Activated gamma-delta T cell (primary cell): ENCODE measurements around the gene UNC5C.
"Not testable (repeated sequence)": the region's sequence is repeated elsewhere in the genome, so short reads cannot be mapped to it uniquely, and the experiment has no call there.

Source experiments
- DNase-seq: peaks from one replicate; lab custom pipeline; 2025; lab: John Stamatoyannopoulos, UW

Gene UNC5C

DNA sequence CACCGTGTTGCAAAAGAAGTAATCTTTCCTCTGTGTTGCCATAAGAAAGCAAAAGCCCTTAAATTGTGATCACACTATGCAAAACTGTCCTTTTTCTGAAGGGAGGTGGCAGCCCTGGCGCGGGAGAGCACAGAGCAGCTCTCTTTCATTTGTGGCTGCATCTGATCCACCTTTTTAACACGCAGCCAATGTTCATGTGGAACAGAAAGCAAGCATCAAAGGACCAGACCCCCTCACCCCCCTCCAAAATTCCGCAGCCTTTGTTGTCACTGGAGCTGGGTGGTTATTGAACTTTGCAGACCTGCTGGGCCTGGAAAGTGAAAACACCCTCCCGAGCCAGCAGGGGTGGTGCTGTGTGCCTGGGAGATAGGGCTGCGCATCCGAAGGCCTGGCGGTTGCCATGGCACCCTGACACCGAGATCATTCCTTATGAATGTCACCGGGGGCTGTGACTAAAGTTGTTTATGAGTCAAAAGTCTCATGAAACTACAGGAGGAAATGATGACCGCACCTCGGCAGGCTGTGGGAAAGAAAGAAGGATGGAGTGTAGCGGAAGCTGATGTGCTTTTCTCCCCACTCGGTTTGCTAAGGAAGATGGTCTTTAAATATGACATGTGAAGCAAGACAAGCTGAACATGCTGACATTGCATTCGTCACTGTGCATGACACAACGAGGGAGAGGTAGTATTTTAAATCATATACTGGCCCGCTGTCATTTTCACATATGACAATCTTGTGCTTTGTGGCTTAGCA, 367.4 kb downstream of the UNC5C start:
- no peak for DNase-seq

- no peak for DNase-seq
These were observed 368.1 kb downstream of the UNC5C start for GRCh38 chr4:95180531-95181242.

DNA sequence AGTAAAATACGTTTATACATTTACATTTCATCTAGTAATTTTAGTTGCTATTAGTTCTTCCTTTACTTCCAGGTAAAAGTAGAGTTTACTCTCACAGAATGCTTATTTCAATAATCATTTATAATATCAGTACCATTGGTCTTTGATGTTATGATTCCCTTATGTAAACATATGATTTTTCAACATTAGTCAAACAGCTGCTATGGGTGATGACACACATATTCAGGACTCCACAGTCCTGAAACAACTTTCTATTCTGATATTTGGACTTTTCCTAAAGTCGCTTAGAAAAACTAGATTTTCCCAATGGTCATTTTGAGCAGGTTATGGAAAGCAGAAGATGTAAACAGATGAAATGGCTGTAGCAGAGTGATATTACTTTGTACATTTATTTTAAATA, 369.8 kb downstream of the UNC5C start:
- no peak for DNase-seq

DNA sequence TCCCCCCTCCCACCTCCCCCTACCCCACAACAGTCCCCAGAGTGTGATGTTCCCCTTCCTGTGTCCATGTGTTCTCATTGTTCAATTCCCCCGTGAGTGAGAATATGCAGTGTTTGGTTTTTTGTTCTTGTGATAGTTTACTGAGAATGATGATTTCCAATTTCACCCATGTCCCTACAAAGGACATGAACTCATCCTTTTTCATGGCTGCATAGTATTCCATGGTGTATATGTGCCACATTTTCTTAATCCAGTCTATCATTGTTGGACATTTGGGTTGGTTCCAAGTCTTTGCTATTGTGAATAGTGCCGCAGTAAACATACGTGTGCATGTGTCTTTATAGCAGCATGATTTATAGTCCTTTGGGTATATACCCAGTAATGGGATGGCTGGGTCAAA, 377.4 kb downstream of the UNC5C start:
- DNase-seq: not testable (repeated sequence)

GRCh38 chr4:95170176-95170575, 378.6 kb downstream of the UNC5C start:
- DNase-seq: no peak

DNA sequence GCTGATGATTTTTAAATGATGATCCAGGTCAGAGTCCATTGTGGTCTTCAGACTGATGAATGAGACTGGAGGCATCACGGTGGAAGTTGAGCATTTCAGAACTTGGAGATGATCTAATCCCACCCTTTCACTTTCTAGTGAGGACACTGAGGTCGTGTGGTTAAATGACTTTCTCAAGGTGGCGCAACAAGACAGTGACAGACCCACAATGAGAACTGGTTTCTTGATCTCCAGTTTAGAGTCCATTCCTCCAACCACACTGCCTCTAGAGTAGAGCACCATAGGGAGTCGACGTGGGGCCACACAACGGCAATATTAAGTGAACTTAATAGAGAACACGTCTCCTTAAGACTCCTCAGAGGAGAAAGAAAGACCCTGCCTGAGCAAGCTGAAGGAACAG, 381.0 kb downstream of the UNC5C start:
- no peak for DNase-seq

- no peak for DNase-seq
These were observed 382.7 kb downstream of the UNC5C start for GRCh38 chr4:95165926-95166524.

DNA sequence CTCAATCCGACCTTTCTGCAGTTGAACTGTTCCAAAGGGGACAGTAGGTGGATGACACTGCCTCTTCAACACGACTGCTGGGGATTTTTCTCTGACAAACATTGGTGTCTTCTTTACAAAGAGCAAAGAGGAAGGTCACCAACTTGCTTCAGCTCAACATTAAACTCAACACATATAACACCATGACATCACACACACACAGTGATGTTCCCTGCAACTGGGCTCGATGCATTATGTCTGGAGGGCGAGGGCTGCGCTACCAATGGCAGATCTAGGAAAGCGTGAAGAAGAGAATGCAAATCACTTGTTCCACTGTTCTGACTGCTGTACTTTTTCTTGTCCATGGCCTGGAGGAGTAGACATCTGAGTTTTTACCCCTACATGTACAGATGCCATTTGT, 385.9 kb downstream of the UNC5C start:
- no peak for DNase-seq

DNA sequence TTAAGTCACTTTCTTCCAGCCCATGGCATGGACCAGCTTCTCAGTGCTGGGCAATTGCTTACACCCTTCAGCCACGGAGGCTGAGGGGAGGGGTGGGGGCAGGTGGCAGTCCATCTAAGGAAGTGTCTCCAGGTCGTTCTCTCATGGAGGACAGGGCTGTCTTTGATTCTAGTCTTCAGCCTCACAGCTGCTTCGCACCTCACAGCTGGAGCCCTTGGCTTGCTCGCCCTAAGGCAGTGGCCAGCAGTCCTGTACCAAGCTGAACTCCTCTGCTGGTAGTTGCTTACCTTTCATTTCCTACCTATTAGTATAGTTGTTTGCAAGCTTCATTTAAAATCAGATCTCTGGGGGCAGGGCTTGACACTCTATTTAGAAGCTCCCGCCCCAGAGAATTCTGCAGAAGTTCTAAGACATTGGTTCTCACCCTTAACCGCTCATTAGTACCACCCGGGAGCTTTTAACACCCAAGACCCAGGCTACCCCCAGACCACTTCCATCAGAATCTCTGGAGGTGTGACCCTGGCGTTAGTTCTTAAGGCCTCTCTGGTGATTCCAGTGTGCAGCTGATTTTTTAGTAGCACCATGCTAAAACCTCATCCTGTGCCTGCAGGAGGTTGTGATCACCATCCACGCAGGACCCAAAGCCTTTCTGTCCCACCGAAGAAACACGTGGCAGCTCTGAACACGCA, 386.8 kb downstream of the UNC5C start:
- no peak for DNase-seq

DNA sequence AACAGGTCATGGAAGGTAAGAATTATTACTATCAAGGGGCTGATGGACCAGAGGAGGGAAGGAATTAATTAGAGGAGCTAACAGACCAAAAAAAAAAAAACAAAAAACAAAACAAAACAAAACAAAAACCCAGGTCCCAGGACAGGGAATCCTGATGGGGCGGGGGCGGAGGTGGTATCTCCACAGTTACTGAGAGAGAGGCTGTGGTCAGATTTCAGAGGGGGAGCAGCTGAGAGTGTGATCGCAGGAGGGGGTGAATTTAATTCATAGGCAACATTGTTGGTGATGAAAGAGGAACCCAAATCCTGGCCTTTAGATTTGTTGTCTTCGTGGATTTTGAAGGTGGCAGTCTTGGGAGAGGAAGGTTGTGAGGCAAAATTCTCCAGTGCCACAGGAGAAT, 389.4 kb downstream of the UNC5C start:
- DNase-seq: no peak

DNA sequence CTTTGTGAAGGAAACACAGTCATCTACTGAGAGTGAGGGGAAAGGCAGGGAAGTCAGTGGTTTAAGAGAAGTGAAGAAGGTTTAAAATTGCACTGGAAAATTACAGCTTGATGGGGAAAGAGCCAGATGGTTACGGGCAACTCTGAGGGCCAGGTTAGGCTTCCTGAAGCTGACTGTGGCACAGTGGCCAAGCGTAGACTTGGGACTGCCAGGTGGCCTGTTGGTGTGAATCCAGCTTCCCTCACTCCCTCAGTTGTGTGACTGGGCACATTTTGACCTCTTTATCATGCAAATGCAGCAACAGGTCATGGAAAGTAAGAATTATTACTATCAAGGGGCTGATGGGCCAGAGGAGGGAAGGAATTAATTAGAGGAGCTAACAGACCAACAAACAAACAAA, 390.1 kb downstream of the UNC5C start:
- no peak for DNase-seq

DNA sequence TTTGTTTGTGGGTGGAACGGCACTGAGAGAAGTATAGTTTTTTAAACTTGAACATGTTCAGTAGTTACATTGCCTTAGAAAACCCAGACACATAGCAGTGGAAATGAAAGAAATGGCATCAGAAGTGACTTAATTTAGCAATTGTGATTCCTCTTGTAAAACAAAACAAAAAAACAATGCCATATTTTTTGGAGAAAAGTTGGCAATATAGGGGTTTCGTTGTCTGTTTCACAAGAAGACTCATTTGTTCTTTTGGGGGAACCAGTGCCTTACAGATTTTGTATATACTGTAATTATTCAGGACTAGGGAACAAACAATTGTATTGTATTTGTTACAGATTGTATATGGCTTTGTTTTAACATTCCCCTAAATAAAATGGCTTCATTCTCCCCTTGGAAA, 390.7 kb downstream of the UNC5C start:
- no peak for DNase-seq

- no peak for DNase-seq
These were observed 391.2 kb downstream of the UNC5C start for GRCh38 chr4:95157596-95157995.

- DNase-seq: no peak
These were observed 392.4 kb downstream of the UNC5C start for GRCh38 chr4:95156452-95156765.

GRCh38 chr4:95155759-95156451, 392.9 kb downstream of the UNC5C start:
- no peak for DNase-seq

DNA sequence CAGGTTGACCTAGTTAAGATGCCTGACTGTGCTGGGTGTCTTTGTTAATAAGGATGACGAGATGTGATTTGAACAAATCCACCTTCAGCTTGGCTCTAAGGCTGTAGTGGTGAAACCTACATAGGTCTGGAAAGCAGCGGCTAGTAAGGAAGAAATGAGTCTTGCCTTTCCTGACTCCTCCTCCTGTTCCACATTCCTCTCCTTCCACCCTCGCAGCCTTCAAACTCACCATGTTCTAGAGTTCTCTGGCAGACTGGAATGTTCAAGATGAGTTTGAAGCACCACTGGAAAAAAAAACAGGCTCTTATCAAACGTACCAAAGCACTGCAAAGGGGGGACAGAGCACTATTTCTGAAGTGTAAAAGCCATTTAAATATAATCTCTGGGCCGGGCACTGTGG, 395.6 kb downstream of the UNC5C start:
- DNase-seq: no peak

DNA sequence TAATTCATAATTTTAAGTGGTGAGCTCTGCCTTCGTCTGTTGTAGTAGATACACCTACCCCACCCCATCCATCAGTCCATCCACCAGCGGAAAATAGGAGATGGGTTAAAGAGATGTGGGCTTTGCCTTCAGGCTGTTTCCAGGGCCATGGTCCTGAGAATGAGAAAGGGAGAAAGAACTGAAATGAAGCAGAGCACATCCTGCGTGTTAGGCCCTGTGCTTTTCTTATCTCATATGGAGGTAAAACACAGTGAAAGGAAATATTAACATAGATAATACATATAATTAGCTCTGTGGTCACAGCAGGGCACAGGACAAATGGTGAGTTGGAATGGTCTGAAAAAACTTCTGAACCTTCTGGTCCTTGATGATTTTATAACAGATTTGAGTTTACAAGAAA, 397.5 kb downstream of the UNC5C start:
- DNase-seq: no peak

GRCh38 chr4:95142932-95143331, 405.8 kb downstream of the UNC5C start:
- DNase-seq: no peak

DNA sequence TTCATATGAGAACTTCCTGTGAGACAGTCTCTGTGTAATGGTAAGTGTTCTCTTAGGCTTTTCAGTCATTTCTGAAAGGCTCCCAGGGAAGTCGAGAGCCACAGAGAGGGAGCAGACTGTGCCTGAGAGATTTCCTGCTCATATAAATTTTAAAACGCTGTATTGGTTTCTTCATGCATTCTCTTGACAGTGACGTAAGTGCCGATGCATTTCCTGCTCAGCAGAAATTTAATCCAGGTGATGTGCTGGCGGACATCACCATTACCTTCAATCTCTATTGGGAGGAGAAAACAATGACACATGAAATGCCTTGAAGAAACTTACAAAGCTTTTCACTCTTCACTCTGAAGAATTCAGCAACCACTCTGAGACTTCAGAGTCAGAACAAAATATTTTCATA, 407.4 kb downstream of the UNC5C start:
- DNase-seq: no peak

DNA sequence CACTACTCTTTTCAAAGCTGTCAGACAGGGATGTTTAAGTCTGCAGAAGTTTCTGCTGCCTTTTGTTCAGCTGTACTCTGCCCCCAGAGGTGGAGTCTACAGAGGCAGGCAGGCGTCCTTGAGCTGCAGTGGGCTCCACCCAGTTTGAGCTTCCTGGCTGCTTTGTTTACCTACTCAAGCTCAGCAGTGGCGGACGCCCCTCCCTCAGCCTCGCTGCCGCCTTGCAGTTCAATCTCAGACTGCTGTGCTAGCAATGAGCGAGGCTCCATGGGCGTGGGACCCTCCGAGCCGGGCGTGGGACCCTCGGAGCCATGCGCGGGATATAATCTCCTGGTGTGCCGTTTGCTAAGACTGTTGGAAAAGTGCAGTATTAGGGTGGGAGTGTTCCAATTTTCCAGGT, 409.3 kb downstream of the UNC5C start:
- DNase-seq: not testable (repeated sequence)

- not testable (repeated sequence) for DNase-seq
These were observed 414.8 kb downstream of the UNC5C start for GRCh38 chr4:95134016-95134415.

- DNase-seq: no peak
These were observed 418.9 kb downstream of the UNC5C start for GRCh38 chr4:95129821-95130311.
